ENCODE measurements around the gene SEMA3G.

The SEMA3G gene

GRCh38 chr3:52383446-52383845 is 61.5 kb downstream of the SEMA3G start:
- no peaks in the 10 kb centered on the region for H3K36me3 ChIP-seq (ENCODE audit: insufficient read depth, low read length)
- H3K9me3 ChIP-seq (ENCODE audit: control insufficient read depth, insufficient read depth, low read length) = no peaks in the 10 kb centered on the region
- H3K4me1 ChIP-seq (ENCODE audit: insufficient read depth, low read length) = no peaks in the 10 kb centered on the region
- H3K9ac ChIP-seq (ENCODE audit: low read depth, low read length) = no peak overlapping the region
